ENCODE data around the gene PHC2. TPM values are rescaled to one million over a fixed set of nuclear protein-coding genes. Genes with fewer than 3 reads are reported as not detected.

The PHC2 gene
- total and polyA plus RNA-seq, 9 of the 15 experiments (the other 6 are each of a cell fraction or from before 2014, with no cell fraction given), result 3.1 to 67.6 (median 34.6) TPM

DNA sequence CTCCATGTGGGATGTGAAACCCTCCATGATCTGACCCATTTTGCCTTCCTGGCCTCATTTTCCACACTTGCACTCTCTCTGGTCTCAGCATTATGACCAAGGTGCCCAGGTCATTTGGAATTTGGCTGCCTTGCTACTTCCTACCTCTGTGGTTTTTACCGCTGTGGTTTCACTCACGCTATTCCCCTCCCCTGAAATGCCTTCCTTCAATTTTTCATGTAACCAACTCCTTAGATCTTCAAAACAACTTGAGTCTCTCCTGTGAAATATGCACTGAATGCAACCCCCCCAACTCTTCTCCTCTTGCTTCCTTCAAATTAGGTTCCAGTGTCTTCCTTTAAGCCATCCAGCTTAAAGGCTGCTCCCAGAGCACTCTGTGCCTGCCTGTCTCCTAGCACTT lies 50.1 kb downstream of the PHC2 start:
- POLR2A ChIA-PET, result no interaction called here
- Histone ChIP-seq H3K27me3 (ENCODE audit: control insufficient read depth in 2 of 2, insufficient read depth in 2 of 2, low read length in 2 of 2) (peaks cover 11 to 13% of the 10 kb centered on the region in 2 experiments; a peak in 3 of 5 replicates), H2AFZ (ENCODE audit: low read depth, low read length) (no peak overlapping the region), H3K9me3 (replicated peaks; ENCODE audit: control insufficient read depth, insufficient read depth, low read depth, low read length) (no peaks in the 10 kb centered on the region), H3K4me2 (ENCODE audit: insufficient read depth, low read length) (no peak overlapping the region), H3K27ac (ENCODE audit: extremely low read depth, low read depth, low read length) (no peak overlapping the region), H3K9me1 (ENCODE audit: control insufficient read depth, insufficient read depth, low read length) (no peaks in the 10 kb centered on the region), H3K4me3 (no peak overlapping the region), H4K20me1 (replicated peaks; ENCODE audit: control insufficient read depth, insufficient read depth, low read length) (0 out of 2 replicates have a peak, but pooled peaks cover 3% of the 10 kb centered on the region), H3K36me3 (ENCODE audit: control insufficient read depth, insufficient read depth, low read length) (no peaks in the 10 kb centered on the region), H3K79me2 (ENCODE audit: control insufficient read depth, insufficient read depth, low read length) (no peaks in the 10 kb centered on the region), H3K9ac (ENCODE audit: insufficient read depth in 1 of 2, low read depth in 2 of 2, low read length in 2 of 2) (no peak overlapping the region), H3K4me1 (replicated peaks in 1 of 2; ENCODE audit: control insufficient read depth in 2 of 2, insufficient read depth in 2 of 2, low read length in 2 of 2) (no peaks in the 10 kb centered on the region)
- no peak for ATAC-seq
- 0% methylated on average over 2 of the region's 2 CpGs for WGBS (ENCODE audit: insufficient coverage, low coverage, missing lambda C conversion rate)
- in situ Hi-C loops (cut with MboI) (no loop called here), intact Hi-C loops (cut with micrococcal nuclease) (no loop called here)
- no TSS peak for BruUV-seq (replicated peaks)
- no peak for DNase-seq (ENCODE audit: extremely low read depth in 1 of 4, low spot score in 3 of 4)
- CTCF ChIA-PET (ENCODE audit: low intra/inter-chr PET ratio), result no interaction called here
- FAIRE-seq, result no peak
- no peak for TF ChIP-seq TARDBP (IDR thresholded peaks at IDR 0.05)
- TF ChIP-seq SRSF1 (IDR thresholded peaks at IDR 0.05; ENCODE audit: low read depth, low read length), result no peak
- no peak for TF ChIP-seq RFX5 (IDR thresholded peaks at IDR 0.05; ENCODE audit: low read depth, low read length)
- TF ChIP-seq ZNF23 (CRISPR knock-in tag; IDR thresholded peaks at IDR 0.05), result no peak
- TF ChIP-seq ZSCAN32 (CRISPR knock-in tag; IDR thresholded peaks at IDR 0.05), result no peak
- TF ChIP-seq ZNF76 (CRISPR knock-in tag; IDR thresholded peaks at IDR 0.05; ENCODE audit: borderline replicate concordance), result no peak
- TF ChIP-seq, protein P1, sequence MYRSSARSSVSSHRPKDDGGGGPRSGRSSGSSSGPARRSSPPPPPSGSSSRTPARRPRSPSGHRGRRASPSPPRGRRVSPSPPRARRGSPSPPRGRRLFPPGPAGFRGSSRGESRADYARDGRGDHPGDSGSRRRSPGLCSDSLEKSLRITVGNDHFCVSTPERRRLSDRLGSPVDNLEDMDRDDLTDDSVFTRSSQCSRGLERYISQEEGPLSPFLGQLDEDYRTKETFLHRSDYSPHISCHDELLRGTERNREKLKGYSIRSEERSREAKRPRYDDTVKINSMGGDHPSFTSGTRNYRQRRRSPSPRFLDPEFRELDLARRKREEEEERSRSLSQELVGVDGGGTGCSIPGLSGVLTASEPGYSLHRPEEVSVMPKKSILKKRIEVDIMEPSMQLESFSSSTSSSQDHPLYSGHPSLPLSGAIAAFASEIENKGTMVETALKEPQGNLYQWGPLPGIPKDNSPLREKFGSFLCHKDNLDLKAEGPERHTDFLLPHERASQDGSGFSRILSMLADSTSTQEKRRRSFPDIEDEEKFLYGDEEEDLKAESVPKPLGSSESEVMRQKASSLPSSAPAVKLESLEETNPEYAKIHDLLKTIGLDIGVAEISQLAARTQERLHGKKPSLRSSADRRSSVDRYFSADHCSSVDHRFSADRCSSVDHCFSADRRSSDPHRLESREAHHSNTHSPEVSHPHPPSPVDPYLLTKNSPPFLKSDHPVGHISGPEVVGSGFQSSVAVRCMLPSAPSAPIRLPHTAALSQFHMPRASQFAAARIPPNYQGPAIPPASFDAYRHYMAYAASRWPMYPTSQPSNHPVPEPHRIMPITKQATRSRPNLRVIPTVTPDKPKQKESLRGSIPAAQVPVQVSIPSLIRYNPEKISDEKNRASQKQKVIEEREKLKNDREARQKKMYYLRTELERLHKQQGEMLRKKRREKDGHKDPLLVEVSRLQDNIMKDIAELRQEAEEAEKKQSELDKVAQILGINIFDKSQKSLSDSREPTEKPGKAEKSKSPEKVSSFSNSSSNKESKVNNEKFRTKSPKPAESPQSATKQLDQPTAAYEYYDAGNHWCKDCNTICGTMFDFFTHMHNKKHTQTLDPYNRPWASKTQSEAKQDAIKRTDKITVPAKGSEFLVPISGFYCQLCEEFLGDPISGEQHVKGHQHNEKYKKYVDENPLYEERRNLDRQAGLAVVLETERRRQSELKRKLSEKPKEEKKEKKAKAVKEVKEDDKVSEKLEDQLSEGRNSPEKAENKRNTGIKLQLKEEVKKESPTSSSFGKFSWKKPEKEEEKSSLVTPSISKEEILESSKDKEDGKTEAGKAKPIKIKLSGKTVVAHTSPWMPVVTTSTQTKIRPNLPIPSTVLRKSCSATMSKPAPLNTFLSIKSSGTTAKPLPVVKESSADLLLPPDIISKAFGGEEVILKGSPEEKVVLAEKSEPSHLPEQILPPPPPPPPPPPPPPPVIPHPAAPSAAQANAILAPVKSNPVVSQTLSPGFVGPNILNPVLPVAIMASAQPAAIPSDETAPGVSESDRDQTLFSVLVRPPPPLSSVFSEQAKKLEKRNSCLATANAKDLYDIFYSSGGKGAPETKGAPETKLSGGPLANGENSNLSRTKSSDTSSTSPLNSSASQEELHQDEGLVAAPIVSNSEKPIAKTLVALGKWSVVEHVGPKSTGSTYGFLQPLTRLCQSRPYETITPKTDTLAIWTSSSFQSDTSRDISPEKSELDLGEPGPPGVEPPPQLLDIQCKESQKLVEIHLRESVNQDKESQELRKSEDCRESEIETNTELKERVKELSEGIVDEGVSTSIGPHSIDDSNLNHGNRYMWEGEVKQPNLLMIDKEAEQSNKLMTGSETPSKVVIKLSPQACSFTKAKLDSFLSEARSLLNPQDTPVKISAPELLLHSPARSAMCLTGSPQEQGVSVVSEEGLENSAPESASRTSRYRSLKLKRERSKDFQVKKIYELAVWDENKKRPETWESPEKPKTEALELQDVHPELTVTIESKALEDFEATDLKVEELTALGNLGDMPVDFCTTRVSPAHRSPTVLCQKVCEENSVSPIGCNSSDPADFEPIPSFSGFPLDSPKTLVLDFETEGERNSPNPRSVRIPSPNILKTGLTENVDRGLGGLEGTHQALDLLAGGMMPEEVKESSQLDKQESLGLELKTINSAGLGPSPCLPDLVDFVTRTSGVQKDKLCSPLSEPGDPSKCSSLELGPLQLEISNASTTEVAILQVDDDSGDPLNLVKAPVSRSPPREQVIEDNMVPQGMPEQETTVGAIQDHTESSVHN (IDR thresholded peaks at IDR 0.05; ENCODE audit: borderline replicate concordance in 1 of 2, low read depth in 1 of 2), result no peak
- TF ChIP-seq SRSF3 (IDR thresholded peaks at IDR 0.05; ENCODE audit: insufficient read depth, low read length), result no peak
- TF ChIP-seq THRAP3 (IDR thresholded peaks at IDR 0.05; ENCODE audit: borderline replicate concordance), result no peak
- no peak for TF ChIP-seq GABPB2 (CRISPR knock-in tag; conservative IDR thresholded peaks at IDR 0.05)
- TF ChIP-seq FOS (IDR thresholded peaks at IDR 0.05; ENCODE audit: extremely low read depth, insufficient read length), result no peak
- TF ChIP-seq, protein P2, sequence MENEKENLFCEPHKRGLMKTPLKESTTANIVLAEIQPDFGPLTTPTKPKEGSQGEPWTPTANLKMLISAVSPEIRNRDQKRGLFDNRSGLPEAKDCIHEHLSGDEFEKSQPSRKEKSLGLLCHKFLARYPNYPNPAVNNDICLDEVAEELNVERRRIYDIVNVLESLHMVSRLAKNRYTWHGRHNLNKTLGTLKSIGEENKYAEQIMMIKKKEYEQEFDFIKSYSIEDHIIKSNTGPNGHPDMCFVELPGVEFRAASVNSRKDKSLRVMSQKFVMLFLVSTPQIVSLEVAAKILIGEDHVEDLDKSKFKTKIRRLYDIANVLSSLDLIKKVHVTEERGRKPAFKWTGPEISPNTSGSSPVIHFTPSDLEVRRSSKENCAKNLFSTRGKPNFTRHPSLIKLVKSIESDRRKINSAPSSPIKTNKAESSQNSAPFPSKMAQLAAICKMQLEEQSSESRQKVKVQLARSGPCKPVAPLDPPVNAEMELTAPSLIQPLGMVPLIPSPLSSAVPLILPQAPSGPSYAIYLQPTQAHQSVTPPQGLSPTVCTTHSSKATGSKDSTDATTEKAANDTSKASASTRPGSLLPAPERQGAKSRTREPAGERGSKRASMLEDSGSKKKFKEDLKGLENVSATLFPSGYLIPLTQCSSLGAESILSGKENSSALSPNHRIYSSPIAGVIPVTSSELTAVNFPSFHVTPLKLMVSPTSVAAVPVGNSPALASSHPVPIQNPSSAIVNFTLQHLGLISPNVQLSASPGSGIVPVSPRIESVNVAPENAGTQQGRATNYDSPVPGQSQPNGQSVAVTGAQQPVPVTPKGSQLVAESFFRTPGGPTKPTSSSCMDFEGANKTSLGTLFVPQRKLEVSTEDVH (IDR thresholded peaks at IDR 0.05; ENCODE audit: low read depth, partially characterized antibody), result no peak
- no peak for TF ChIP-seq MEIS2 (IDR thresholded peaks at IDR 0.05; ENCODE audit: partially characterized antibody)

Data from K562 (cell line).